OCI-LY3 (cell line): Measurements from ENCODE around the gene GATM.

ENCODE experiments used
- H2AFZ ChIP-seq: fragments of 200-600, 300-600 bp; shearing (Covaris generic); 2 replicates; pipeline ENCODE4 v1.6.0; 2014; ENCODE audit warnings: antibody characterized with exemption, low read depth, low read length
- H3K27ac ChIP-seq: fragments of 200-600, 300-600 bp; sonication (generic); 2 replicates; pipeline ENCODE4 v1.5.1; 2014; ENCODE audit warnings: mild to moderate bottlenecking, low read length, moderate library complexity, mixed read lengths
- H3K27me3 ChIP-seq: fragments of 200-600, 300-600 bp; sonication (generic); 2 replicates; pipeline ENCODE4 v1.6.1; 2014; ENCODE audit warnings: low read depth, low read length, mixed read lengths
- H3K36me3 ChIP-seq: fragments of 200-600, 300-600 bp; sonication (generic); replicated peaks from 2 replicates; pipeline ENCODE3; 2014; ENCODE audit warnings: low read depth, low read length, mixed read lengths
- H3K4me1 ChIP-seq: fragments of 300-600, 200-600 bp; sonication (generic); 2 replicates; pipeline ENCODE4 v1.6.1; 2014; ENCODE audit warnings: low read length, mixed read lengths
- H3K4me2 ChIP-seq: fragments of 200-600, 300-600 bp; sonication (generic); 2 replicates; pipeline ENCODE4 v1.6.1; 2014; ENCODE audit warnings: low read length, mixed read lengths
- H3K4me3 ChIP-seq: fragments of 300-600, 200-600 bp; sonication (generic); 2 replicates; pipeline ENCODE4 v1.5.1; 2014; ENCODE audit warnings: antibody characterized with exemption, mild to moderate bottlenecking, low read length, moderate library complexity
- H3K79me2 ChIP-seq: fragments of 300-600, 200-600 bp; shearing (Covaris generic); 2 replicates; pipeline ENCODE4 v1.6.1; 2014; ENCODE audit warnings: mild to moderate bottlenecking, low read length, mixed read lengths
- H3K9ac ChIP-seq: fragments of 300-600, 200-600 bp; shearing (Covaris generic); 2 replicates; pipeline ENCODE4 v1.6.0; 2014; ENCODE audit warnings: mild to moderate bottlenecking, low read length, moderate library complexity
- H3K9me3 ChIP-seq: fragments of 200-600, 300-600 bp; shearing (Covaris generic); 2 replicates; pipeline ENCODE4 v1.6.1; 2014; ENCODE audit warnings: low read length, mixed read lengths; ENCODE audit not compliant: insufficient read depth
- H4K20me1 ChIP-seq: fragments of 200-600, 300-600 bp; sonication (generic); 2 replicates; pipeline ENCODE4 v1.6.1; 2016; ENCODE audit warnings: low read length, mixed read lengths; ENCODE audit not compliant: insufficient read depth
- CTCF ChIP-seq: fragments of 200-600, 300-600 bp; sonication (generic); IDR thresholded peaks from 2 replicates; pipeline ENCODE4 v1.5.1; 2014; ENCODE audit warnings: antibody characterized with exemption, low read length, low read depth
- EZH2phosphoT487 ChIP-seq: fragments of 200-600 bp; shearing (Covaris generic); IDR thresholded peaks from 2 replicates; pipeline ENCODE4 v1.6.1; 2018; ENCODE audit warnings: antibody characterized with exemption, mixed run types, low read depth

The GATM gene

GRCh38 chr15:45378149-45378912, at the start of gene GATM:
GATM (minus strand) TSS chr15:45378544; CDS start chr15:45378453, 91 bp downstream.
- Histone ChIP-seq H3K79me2 (peaks cover 45% of the 10 kb centered on the region), H3K4me2 (peak within 1 kb of the TSS; percentile 90), H3K9me3 (no peaks in the 10 kb centered on the region), H3K4me3 (peak within 1 kb of the TSS; percentile 87), H2AFZ (peak within 1 kb of the TSS; percentile 49), H3K27me3 (no peaks in the 10 kb centered on the region), H3K27ac (peak within 1 kb of the TSS; percentile 96), H3K36me3 (peaks cover 52% of the 10 kb centered on the region), H3K4me1 (peaks cover 56% of the 10 kb centered on the region), H4K20me1 (peaks cover 39% of the 10 kb centered on the region), H3K9ac (peak within 1 kb of the TSS; percentile 89)
- TF ChIP-seq EZH2phosphoT487: no peak
- no peak; the same call in 1 of the 2 replicates for TF ChIP-seq CTCF

- H3K9ac ChIP-seq: no peak overlapping the region
- no peak overlapping the region for H3K4me2 ChIP-seq
- H3K36me3 ChIP-seq: peaks cover 4% of the 10 kb centered on the region
- H3K4me3 ChIP-seq: no peak overlapping the region
- H3K4me1 ChIP-seq: no peaks in the 10 kb centered on the region
- no peaks in the 10 kb centered on the region for H4K20me1 ChIP-seq
- H3K79me2 ChIP-seq: no peaks in the 10 kb centered on the region
- no peak for TF ChIP-seq EZH2phosphoT487
- no peak for TF ChIP-seq CTCF
- H2AFZ ChIP-seq: no peak overlapping the region
- H3K9me3 ChIP-seq: no peaks in the 10 kb centered on the region
- no peak overlapping the region for H3K27ac ChIP-seq
- H3K27me3 ChIP-seq: no peaks in the 10 kb centered on the region; the same call in 1 of the 2 replicates
Measured at GRCh38 chr15:45427085-45427484, 48.7 kb upstream of the GATM start.

GRCh38 chr15:45425135-45425534, 46.8 kb upstream of the GATM start:
- H3K4me1 ChIP-seq: no peaks in the 10 kb centered on the region
- no peak overlapping the region for H3K9ac ChIP-seq
- H3K4me2 ChIP-seq: no peak overlapping the region
- no peak overlapping the region for H3K4me3 ChIP-seq
- H4K20me1 ChIP-seq: no peaks in the 10 kb centered on the region
- no peak overlapping the region for H3K27ac ChIP-seq
- H3K9me3 ChIP-seq: no peaks in the 10 kb centered on the region
- H3K27me3 ChIP-seq: no peaks in the 10 kb centered on the region
- H2AFZ ChIP-seq: no peak overlapping the region
- TF ChIP-seq CTCF: no peak
- no peak for TF ChIP-seq EZH2phosphoT487
- no peaks in the 10 kb centered on the region for H3K79me2 ChIP-seq
- H3K36me3 ChIP-seq: peaks cover 17% of the 10 kb centered on the region

GRCh38 chr15:45424429-45424828, 46.1 kb upstream of the GATM start:
- Histone ChIP-seq H3K4me2 (no peak overlapping the region), H3K79me2 (no peaks in the 10 kb centered on the region), H3K27me3 (no peaks in the 10 kb centered on the region), H2AFZ (no peak overlapping the region), H3K4me3 (no peak overlapping the region), H3K9ac (no peak overlapping the region), H3K27ac (no peak overlapping the region), H4K20me1 (no peaks in the 10 kb centered on the region), H3K9me3 (no peaks in the 10 kb centered on the region), H3K4me1 (no peaks in the 10 kb centered on the region), H3K36me3 (peaks cover 20% of the 10 kb centered on the region)
- TF ChIP-seq CTCF: no peak
- TF ChIP-seq EZH2phosphoT487: no peak
